Measurements from ENCODE around the gene MYO9B.

The MYO9B gene

DNA sequence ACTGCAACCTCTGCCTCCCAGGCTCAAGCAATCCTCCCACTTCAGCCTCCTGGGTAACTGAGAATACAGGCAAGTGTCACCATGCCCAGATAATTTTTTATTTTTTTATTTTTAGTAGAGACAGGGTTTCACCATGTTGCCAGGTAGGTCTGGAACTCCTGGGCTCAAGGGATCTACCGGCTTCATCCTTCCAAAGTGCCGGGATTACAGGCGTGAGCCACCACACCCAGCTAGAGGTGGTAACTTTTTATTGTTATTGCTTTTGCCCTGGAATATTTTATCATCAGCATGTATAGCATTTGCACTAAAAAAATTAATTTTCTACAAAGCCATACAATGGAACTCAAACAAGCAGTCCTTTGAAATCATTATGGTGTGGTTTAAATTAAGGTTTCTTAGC lies 14.4 kb upstream of the MYO9B start:
- no peak for DNase-seq

- DNase-seq = no peak
Observed at GRCh38 chr19:17061691-17062090, 13.9 kb upstream of the MYO9B start.

DNA sequence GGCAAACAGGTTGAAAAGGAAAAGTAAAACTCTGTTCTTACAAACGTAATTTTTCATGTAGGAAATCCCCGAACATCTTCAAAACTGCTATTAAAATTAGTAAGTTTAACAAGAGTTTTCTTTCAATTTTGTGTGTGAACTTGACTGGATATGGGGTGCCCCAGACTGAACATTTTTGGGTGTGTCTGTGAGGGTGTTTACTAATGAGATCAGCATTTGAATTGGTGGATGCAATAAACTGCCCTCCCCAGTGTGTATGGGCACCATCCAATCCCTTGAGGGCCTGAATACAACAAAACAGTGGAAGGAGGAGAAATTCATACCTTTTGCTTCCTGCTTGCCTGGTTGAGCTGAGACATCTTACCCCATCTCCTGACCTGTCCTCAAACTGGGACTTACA lies 12.1 kb upstream of the MYO9B start:
- no peak for DNase-seq

- DNase-seq = no peak
Observed at GRCh38 chr19:17069193-17069592, 6.4 kb upstream of the MYO9B start.

- DNase-seq = no peak
Observed at GRCh38 chr19:17070421-17070820, 5.2 kb upstream of the MYO9B start.

DNA sequence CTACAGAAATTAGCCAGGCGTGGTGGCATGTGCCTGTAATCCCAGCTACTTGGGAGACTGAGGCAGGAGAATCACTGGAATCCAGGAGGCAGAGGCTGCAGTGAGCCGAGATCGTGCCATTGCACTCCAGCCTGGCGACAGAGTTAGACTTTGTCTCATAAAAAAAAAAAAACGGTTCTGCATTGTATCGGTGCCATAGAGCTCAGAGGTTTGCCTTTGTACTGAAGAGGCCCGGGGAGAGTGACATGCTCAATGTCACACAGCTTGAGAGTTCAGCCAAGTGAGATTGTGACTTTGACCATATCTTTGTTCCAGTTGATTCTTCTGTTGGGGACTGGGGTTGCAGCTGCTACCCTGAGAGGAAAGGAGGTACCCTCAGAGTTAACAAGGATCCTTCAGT lies 4.7 kb upstream of the MYO9B start:
- DNase-seq = no peak

GRCh38 chr19:17073869-17074633 lies 1.5 kb upstream of the MYO9B start:
- DNase-seq = no peak

DNA sequence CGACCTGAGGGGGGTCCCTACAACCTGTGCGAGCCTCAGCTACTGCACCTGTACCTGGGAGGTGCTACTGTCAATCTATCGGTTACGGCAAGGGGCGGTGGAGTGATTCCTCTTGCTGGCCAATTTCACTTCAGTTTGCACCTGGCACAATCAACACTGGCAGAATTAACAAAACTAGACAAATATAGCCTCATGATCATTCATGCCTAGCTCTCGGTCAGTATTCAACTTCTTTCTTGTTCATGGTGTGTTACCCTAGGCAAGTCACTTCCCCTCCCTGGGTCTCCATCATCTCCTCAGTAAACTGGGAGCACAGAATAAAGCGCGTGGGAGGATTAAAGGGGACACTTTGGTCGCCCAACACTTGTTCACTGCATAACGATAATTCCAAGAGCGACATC lies 943 bp upstream of the MYO9B start:
- DNase-seq = no peak

GRCh38 chr19:17075864-17076542 lies 426 bp downstream of the MYO9B start:
- DNase-seq = peak; percentile 79

DNA sequence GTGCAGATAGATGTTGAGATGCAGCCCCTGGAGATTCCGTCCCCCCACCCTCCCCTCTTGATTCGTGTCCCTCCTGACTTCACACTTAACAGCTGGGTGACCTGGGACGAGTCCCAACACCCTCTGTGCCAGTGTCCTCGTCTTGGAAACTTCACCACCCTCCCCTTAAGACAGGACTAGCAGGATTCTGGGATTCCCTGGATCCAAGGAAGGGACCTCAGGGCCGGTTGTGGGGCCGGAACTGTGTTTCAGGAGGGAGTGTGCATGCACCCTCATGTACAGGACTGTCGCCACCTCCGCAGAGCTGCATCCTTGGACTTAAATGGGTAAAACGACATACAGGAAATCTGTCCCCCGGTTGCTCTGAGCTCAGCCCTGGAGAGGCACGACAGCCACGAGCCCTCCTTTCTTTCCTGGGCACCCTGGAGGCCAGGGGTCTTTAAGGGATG lies 990 bp downstream of the MYO9B start:
- DNase-seq = peak; percentile 69

DNA sequence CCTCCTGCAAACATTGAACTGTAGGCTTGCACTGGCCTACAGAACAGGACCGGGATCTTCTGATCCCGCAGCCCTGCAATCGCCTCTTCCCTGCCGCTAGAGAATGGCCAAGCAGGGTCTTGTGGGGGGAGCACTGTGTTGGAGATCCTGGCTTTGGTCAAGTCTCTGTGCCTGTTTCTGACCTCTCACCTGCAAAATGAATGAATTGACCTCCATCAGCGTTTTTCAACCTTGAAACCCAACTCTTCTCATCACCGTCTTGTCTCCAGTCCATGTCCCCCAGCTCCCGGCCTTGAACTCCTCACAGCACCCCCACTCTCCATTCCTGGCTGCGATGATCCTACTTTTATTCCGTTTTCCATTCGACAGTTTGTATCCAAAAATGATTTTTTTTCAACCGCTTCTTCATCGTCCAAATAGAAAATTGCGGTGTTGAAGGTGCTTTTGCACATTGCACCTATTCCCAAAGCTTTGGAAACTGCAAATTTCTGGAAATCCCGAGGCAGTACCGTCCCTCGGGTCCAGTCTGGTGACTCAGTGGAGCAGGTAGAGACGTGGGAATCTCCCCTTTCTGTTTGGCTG lies 2.0 kb downstream of the MYO9B start:
- DNase-seq = no peak

DNA sequence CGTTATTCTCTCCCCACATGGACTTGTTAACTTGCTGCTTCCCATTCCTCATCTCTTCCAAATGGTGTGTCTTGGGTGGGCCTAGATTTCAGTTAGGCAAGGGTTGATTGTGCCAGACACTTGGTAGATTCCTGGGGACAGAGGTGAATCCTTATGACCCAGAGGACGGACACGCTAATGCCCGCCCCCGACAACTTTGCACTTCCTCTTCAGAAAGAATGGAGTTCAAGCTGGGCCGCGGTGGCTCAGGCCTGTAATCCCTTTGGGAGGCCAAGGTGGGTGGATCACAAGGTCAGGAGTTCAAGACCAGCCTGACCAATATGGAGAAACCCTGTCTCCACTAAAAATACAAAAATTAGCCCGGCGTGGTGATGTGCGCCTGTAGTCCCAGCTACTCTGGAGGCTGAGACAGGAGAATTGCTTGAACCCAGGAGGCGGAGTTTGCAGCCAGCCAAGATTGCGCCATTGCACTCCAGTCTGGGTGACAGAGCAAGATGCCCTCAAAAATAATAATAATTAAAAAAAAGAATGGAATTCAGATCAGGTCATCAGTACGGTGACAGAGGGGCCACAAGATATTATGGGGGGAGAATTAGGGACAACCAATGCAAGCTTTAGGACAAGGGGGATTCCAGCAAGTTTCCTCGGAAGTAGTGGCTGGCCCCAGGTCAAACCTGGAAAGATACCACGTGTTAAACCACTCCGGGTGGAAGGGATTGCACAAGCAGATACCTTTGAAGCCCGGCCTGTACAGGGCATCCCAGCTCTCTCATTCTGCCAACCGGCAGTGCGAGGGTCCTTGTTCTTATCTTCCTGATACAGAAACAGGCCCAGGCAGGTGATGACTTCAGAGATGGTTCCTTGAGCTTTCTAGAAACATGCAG lies 2.7 kb downstream of the MYO9B start:
- DNase-seq = no peak

- DNase-seq = peak; percentile 60
Observed at GRCh38 chr19:17078920-17079709, 3.5 kb downstream of the MYO9B start.

DNA sequence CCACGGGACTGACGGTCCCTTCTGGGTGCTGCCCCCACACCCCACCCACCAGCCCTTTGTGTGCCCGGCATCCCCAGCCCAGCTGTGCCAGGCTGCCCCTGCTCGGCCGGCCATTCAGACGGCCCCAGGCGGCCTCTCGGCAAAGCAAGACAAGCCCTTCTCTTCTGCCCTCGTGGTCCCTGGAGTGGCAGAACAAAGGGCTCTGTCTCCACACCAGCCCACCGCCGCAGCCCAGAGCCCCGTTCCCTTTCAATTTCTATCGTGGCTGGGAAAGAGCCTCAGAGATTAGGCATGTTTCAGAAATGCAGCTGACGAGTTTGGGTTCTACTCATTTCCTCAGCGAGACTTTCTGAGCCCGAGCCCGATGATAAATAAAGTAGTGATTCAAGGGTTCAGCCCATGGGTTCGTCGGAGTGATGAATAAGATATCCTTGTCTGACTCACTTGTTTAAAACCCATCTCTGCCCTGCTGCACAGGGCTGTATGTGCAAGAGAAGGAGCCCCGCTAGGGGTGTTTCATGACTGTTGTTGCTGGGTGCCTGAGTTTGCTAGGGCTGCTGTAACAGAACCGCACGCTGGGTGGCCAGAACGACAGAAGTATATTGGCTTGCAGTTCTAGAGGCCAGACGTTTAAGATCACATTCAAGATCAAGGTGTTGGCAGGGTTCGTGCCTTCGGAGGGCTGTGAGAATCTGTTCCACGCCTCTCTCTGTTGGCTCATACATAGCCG lies 4.3 kb downstream of the MYO9B start:
- peak; percentile 45 for DNase-seq

GRCh38 chr19:17080440-17080801 lies 4.8 kb downstream of the MYO9B start:
- DNase-seq = no peak

DNA sequence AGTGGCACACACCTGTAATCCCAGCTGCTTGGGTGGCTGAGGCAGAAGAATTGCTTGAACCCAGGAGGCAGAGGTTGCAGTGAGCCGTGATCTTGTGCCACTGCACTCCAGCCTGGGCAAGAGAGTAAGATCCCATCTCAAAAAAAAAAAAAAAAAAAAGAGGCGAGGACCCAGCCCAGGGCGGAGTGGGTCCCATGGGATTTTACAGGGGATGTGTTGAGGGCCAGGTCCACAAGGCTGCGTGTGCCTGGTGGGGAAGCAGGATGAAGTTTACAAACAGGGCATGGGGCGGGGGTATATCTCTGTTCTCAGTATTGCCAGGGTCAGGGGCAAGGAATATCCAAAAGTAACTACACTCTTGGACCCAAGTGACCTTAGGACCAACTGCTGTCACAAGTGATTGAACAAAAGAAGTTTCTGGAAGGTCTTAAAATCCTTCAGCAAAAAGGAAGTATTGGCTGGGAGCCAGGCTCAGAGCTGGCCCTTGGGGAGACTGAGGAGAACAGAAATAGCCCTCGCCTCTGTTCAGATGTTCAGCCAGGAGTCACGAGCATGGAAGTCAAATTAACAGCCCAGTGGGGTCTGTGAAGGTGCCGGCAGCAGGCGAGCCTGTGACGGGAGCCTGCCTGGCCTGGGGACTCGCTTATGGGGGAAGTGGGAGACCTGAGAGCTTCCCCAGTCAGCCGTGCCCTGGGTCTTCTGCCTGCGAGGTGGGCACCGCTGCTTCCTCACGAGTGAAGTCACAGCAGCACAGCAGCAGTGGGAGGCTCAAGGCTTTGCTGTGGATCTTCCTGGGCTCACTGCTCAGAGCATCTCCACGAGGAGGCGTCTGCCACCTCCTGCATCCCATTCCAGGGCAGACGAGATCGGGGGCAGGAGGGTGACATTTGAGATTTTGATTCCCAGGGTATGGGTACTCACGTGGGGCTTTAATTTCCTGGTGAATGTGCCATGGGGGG lies 6.4 kb downstream of the MYO9B start:
- DNase-seq = no peak

DNA sequence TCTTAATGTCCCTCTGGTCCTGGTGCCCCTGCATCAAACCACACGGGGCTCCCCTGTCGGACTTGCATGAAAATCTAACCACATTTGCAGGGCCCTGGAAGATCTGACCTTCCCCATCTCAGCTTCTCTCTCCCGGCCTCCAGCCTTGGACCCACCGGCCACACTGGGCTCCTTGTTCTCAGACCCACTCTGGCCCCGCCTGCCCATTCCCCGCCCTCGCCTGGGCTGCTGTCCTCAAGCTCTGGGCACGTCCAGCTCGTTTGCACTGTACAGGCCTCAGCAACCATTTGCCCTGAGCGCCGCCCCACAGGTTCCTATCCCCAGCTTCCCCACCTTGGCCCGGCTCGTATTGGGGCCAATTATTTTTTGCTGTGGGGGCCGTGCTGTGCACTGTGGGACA lies 10.5 kb downstream of the MYO9B start:
- no peak for DNase-seq

DNA sequence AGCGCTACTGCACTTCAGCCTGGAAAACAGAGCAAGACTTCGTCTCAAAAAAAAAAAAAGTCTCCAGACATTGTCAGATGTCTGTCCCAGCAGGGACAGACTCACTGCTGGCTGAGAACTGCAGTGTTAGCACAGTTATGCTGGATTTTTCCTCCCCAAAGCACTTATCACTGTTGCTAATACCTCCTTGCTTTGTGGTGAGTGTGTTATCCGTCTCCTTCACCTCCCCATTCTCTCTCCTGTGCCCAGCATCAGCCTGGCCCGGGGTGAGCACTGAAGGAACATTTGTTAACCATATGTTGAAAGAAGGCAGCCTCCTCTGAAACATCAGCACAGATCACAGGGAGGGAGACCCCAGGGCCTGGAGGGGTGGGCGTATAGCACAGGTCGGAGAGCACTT lies 11.3 kb downstream of the MYO9B start:
- no peak for DNase-seq

- no peak for DNase-seq
Observed at GRCh38 chr19:17088552-17088951, 13.0 kb downstream of the MYO9B start.

GRCh38 chr19:17090583-17090982 lies 15.0 kb downstream of the MYO9B start:
- no peak for DNase-seq
